Pancreas (tissue), 10 donors: ENCODE results near the gene PFN2. TPM values are rescaled to one million over a fixed set of nuclear protein-coding genes. Genes with fewer than 3 reads are reported as not detected.

Experiments
- ATAC-seq, 4 donors: fragments of 200-7000 bp; cut with Tn5 transposase; one replicate each; pipeline versions ENCODE4 v1.8.0 to v1.9.1; 2020; ENCODE audit warnings: mild to moderate bottlenecking in 4 of 4, moderate library complexity in 4 of 4
- DNase-seq, 6 donors: peaks; one replicate each; pipeline ENCODE4 v3.0.0-alpha.2; 2020
- FAIRE-seq: peaks from 2 replicates; lab custom pipeline; 2012; peaks lifted over from hg19 to GRCh38; lab: Jason Lieb, UNC
- H3K27ac ChIP-seq, 4 donors: fragments of 200-600 bp; sonication (generic); 1 replicate in 3 of 4; 2 replicates in 1 of 4; pipeline versions ENCODE4 v1.5.0 to v1.8.0; 2020
- H3K27me3 ChIP-seq, 4 donors: fragments of 200-600 bp; one replicate each; pipeline ENCODE4 v1.8.0; 2021
- H3K36me3 ChIP-seq, 3 donors: fragments of 200-600 bp; sonication (generic) in 1 of 3; one replicate each; pipeline versions ENCODE4 v1.5.0 to v1.8.0; 2020 to 2021
- H3K4me1 ChIP-seq, 3 donors: fragments of 200-600 bp; one replicate each; pipeline ENCODE4 v1.8.0; 2021
- H3K4me3 ChIP-seq, 4 donors: fragments of 200-600 bp; sonication (generic) in 2 of 4; one replicate each; pipeline versions ENCODE4 v1.5.0 to v1.8.0; 2020 to 2021
- H3K9me3 ChIP-seq, 4 donors: fragments of 200-600 bp; one replicate each; pipeline ENCODE4 v1.8.0; 2021
- WGBS, 2 donors: extraction: QIAGEN DNeasy Blood & Tissue Kit; methylation state at CpG; one replicate each; pipeline ENCODE4 v1.1.7; 2013; 5-methylcytosine and 5-hydroxymethylcytosine counted together
- intact Hi-C, 3 donors: fragments of 100-400 bp; cut with DNase I; formaldehyde crosslinking; loops; one replicate each; pipeline versions ENCODE4 v1.11.1 to v1.14.2; 2022
- polyA plus RNA-seq, 2 donors: library from polyadenylated mRNA; stranded (reverse); fragments of 200-250 nt; gene quantifications; one replicate each; pipeline ENCODE4 v1.2.3, GENCODE V29; 2013
- total RNA-seq, 6 donors: library from RNA; stranded (reverse); fragmentation: NEBNext Ultra II Directional in 4 of 6; extraction: Animal tissue kit (Norgen Biotek cat#: 25700) in 4 of 6; gene quantifications; one replicate each; pipeline versions ENCODE4 v1.2.1 to v1.2.4, GENCODE V29; 2021 to 2023
- TF ChIP-seq, protein P1 (sequence below), 4 donors: fragments of 200-600 bp; sonication (generic) in 3 of 4; IDR thresholded peaks; one replicate each; pipeline versions ENCODE4 v1.5.0 to v1.8.0; 2021; ENCODE audit warnings: antibody characterized with exemption in 4 of 4
- donor health status: healthy with polysubstance abuse.
- donor health status: DM: no; HTN: no; CAD: no; lungs with moderate emphysema.
- donor health status: DM: no; HTN: no; CAD: no.
- donor health status: control.
- donor health status: control.
- donor health status: Bipolar disorder and iron deficiency.
- donor health status: DM: yes; HTN: yes; CAD: no.
- donor health status: DM: no; HTN: no; CAD: no.
- donor health status: DM: no; HTN: no; CAD: no.
- donor health status: DM: yes; HTN: yes; CAD: no.

The PFN2 gene
- total and polyA plus RNA-seq, 8 donors, result 31.8 to 109 (median 33.5) TPM

- 73 to 82% methylated on average over 8 of the region's 8 CpGs for WGBS, 2 donors
- Histone ChIP-seq H3K36me3 (no peaks in the 10 kb centered on the region), H3K27me3 (peaks cover 0 to 6% (median 1%) of the 10 kb centered on the region in 4 donors), H3K4me1 (peaks cover 4 to 13% (median 4%) of the 10 kb centered on the region in 3 donors), H3K4me3 (no peak overlapping the region), H3K9me3 (no peaks in the 10 kb centered on the region), H3K27ac (no peak overlapping the region)
- intact Hi-C loops, result loop anchor here (10.0 kb wide), 1 partner anchor 217 kb away; no protein-coding TSS in a partner anchor
- FAIRE-seq (no peak), DNase-seq (no peak), ATAC-seq (no peak)
- TF ChIP-seq, protein P1, sequence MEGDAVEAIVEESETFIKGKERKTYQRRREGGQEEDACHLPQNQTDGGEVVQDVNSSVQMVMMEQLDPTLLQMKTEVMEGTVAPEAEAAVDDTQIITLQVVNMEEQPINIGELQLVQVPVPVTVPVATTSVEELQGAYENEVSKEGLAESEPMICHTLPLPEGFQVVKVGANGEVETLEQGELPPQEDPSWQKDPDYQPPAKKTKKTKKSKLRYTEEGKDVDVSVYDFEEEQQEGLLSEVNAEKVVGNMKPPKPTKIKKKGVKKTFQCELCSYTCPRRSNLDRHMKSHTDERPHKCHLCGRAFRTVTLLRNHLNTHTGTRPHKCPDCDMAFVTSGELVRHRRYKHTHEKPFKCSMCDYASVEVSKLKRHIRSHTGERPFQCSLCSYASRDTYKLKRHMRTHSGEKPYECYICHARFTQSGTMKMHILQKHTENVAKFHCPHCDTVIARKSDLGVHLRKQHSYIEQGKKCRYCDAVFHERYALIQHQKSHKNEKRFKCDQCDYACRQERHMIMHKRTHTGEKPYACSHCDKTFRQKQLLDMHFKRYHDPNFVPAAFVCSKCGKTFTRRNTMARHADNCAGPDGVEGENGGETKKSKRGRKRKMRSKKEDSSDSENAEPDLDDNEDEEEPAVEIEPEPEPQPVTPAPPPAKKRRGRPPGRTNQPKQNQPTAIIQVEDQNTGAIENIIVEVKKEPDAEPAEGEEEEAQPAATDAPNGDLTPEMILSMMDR (IDR thresholded peaks at IDR 0.05), result no peak
Measured at GRCh38 chr3:149968216-149968615, 2.5 kb downstream of the PFN2 start.

- no peaks in the 10 kb centered on the region for H3K9me3 ChIP-seq
- FAIRE-seq (peak; percentile 96), DNase-seq (no peak), ATAC-seq (peak in 1 of 4 donors; percentile 23)
- 12 to 13% methylated on average over 9 of the region's 9 CpGs for WGBS, 2 donors
- TF ChIP-seq, protein P1 (IDR thresholded peaks at IDR 0.05), result peak in 3 of 4 donors; percentile 26 to 42 (median 37)
- intact Hi-C loops, result loop anchor here (10.0 kb wide), 1 partner anchor 218 kb away; no protein-coding TSS in a partner anchor
- no peak overlapping the region for H3K4me3 ChIP-seq
- no peaks in the 10 kb centered on the region for H3K27me3 ChIP-seq
- no peak overlapping the region for H3K27ac ChIP-seq
- H3K36me3 ChIP-seq, result no peaks in the 10 kb centered on the region
- H3K4me1 ChIP-seq, result peaks cover 4 to 13% (median 4%) of the 10 kb centered on the region in 3 donors
Measured at GRCh38 chr3:149967086-149967685, 3.5 kb downstream of the PFN2 start.

- peaks cover 0 to 8% (median 4%) of the 10 kb centered on the region in 3 donors for H3K4me1 ChIP-seq
- H3K27ac ChIP-seq, result no peak overlapping the region
- no peak for ATAC-seq
- no peaks in the 10 kb centered on the region for H3K36me3 ChIP-seq
- no peak for DNase-seq
- intact Hi-C loops, result loop anchor here (10.0 kb wide), 1 partner anchor 220 kb away; no protein-coding TSS in a partner anchor
- FAIRE-seq, result no peak
- H3K9me3 ChIP-seq, result no peaks in the 10 kb centered on the region
- H3K4me3 ChIP-seq, result no peak overlapping the region
- TF ChIP-seq, protein P1 (IDR thresholded peaks at IDR 0.05), result no peak
- no peaks in the 10 kb centered on the region for H3K27me3 ChIP-seq
Measured at GRCh38 chr3:149965278-149965677, 5.4 kb downstream of the PFN2 start.

DNA sequence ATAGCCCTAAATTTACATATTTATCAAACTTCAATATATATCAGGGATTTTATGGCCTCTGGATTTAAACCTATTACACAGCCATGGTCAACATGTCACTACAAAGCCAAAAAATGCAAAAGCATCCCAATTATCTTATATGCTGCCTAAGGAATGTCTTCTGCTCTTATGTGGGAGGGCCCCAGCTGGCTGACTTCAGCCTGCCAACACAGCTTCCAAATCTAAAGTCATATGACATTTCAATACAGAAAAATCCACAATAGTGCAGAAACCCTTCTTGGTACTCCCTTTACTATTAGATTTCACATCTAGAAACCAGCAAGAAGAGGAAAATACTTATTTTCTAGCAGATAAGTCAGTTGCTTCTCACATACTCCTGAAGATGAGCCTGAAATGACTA is 6.4 kb downstream of the PFN2 start:
- Histone ChIP-seq H3K36me3 (no peaks in the 10 kb centered on the region), H3K27me3 (no peaks in the 10 kb centered on the region), H3K4me1 (peaks cover 0 to 4% (median 3%) of the 10 kb centered on the region in 3 donors), H3K4me3 (no peak overlapping the region), H3K9me3 (no peaks in the 10 kb centered on the region), H3K27ac (no peak overlapping the region)
- DNase-seq, result no peak
- TF ChIP-seq, protein P1 (IDR thresholded peaks at IDR 0.05), result no peak
- intact Hi-C loops, result loop anchor here (10.0 kb wide), 1 partner anchor 221 kb away; no protein-coding TSS in a partner anchor
- FAIRE-seq, result no peak
- no peak for ATAC-seq

DNA sequence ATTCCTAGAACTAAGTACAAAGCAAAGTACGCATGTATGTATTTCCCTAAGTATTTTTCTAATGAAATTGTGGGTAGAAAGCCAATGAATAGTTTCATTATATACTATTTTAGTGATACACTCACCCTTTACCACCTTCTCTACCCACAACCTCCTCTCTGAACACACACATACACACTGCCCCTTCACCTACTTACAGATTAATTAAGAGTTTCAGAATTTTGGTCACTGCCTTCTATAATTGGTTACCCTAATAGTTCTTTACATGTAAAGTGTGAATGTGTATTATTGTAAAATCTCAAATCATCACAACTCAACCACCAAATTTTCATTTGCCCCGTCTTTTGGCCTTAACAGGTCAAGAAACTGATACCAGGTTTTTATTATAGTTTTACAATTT is 7.2 kb downstream of the PFN2 start:
- intact Hi-C loops, result loop anchor here (10.0 kb wide), 1 partner anchor 221 kb away; no protein-coding TSS in a partner anchor
- FAIRE-seq (no peak), DNase-seq (no peak), ATAC-seq (no peak)
- no peaks in the 10 kb centered on the region for H3K4me1 ChIP-seq
- no peaks in the 10 kb centered on the region for H3K36me3 ChIP-seq
- H3K9me3 ChIP-seq, result no peaks in the 10 kb centered on the region
- TF ChIP-seq, protein P1 (IDR thresholded peaks at IDR 0.05), result no peak
- no peak overlapping the region for H3K27ac ChIP-seq
- no peak overlapping the region for H3K4me3 ChIP-seq
- 90 to 100% methylated on average over 2 of the region's 2 CpGs for WGBS, 2 donors
- no peaks in the 10 kb centered on the region for H3K27me3 ChIP-seq
